HepG2 (cell line): ENCODE data around the gene ZNF48. TPM values are rescaled to one million over a fixed set of nuclear protein-coding genes. Genes with fewer than 3 reads are reported as not detected.
A peak's percentile ranks its signal among the peaks of the same experiment; 100 is the strongest.

Experiments used
- DMTF1 ChIP-seq: sonication (generic); formaldehyde crosslinking; IDR thresholded peaks from 2 replicates; pipeline ENCODE4 v1.4.0; 2020; ENCODE audit warnings: mild to moderate bottlenecking, missing genetic modification reagents
- GLI4 ChIP-seq: sonication (generic); formaldehyde crosslinking; IDR thresholded peaks from 2 replicates; pipeline ENCODE4 v1.5.1; 2020; ENCODE audit warnings: missing genetic modification reagents, mild to moderate bottlenecking, moderate library complexity, borderline replicate concordance
- HMGA1 ChIP-seq: sonication (generic); formaldehyde crosslinking; conservative IDR thresholded peaks from 2 replicates; pipeline ENCODE4 v1.4.0; 2020; ENCODE audit warnings: missing genetic modification reagents
- HOMEZ ChIP-seq: IDR thresholded peaks from 2 replicates; pipeline ENCODE4 v1.6.1; 2016; ENCODE audit warnings: low read depth
- MIXL1 ChIP-seq: IDR thresholded peaks from 2 replicates; pipeline ENCODE4 v1.6.1; 2016
- NCOA2 ChIP-seq: sonication (generic); formaldehyde crosslinking; IDR thresholded peaks from 2 replicates; pipeline ENCODE4 v1.8.0; 2022; ENCODE audit warnings: inconsistent platforms
- PAF1 ChIP-seq: IDR thresholded peaks from 2 replicates; pipeline ENCODE4 v1.6.1; 2016; ENCODE audit warnings: missing genetic modification reagents, missing compliant biosample characterization
- RCOR2 ChIP-seq: IDR thresholded peaks from 2 replicates; pipeline ENCODE4 v1.6.1; 2016; ENCODE audit warnings: missing biosample characterization, missing genetic modification reagents
- SNAPC2 ChIP-seq: sonication (generic); formaldehyde crosslinking; IDR thresholded peaks from 2 replicates; pipeline ENCODE4 v1.8.1; 2022; ENCODE audit warnings: mild to moderate bottlenecking, missing genetic modification reagents
- SPEN ChIP-seq: sonication (generic); formaldehyde crosslinking; IDR thresholded peaks from 2 replicates; pipeline ENCODE4 v1.5.1; 2020; ENCODE audit warnings: low read depth, mild to moderate bottlenecking, missing genetic modification reagents
- TBL1XR1 ChIP-seq: fragments of 150-350 bp; IDR thresholded peaks from 2 replicates; pipeline ENCODE4 v1.6.1; 2014; ENCODE audit warnings: borderline replicate concordance, low read length; ENCODE audit not compliant: partially characterized antibody
- ZFP37 ChIP-seq: sonication (generic); formaldehyde crosslinking; IDR thresholded peaks from 2 replicates; pipeline ENCODE4 v1.4.0; 2020; ENCODE audit warnings: missing genetic modification reagents, borderline replicate concordance
- ZNF280B ChIP-seq: sonication (generic); formaldehyde crosslinking; IDR thresholded peaks from 2 replicates; pipeline ENCODE4 v1.5.0; 2020; ENCODE audit warnings: missing genetic modification reagents, mild to moderate bottlenecking, borderline replicate concordance
- ZNF383 ChIP-seq: sonication (generic); formaldehyde crosslinking; IDR thresholded peaks from 2 replicates; pipeline ENCODE4 v1.4.0; 2020; ENCODE audit warnings: missing genetic modification reagents, mild to moderate bottlenecking, borderline replicate concordance
- ZNF660 ChIP-seq: sonication (generic); formaldehyde crosslinking; IDR thresholded peaks from 2 replicates; pipeline ENCODE4 v1.5.1; 2020; ENCODE audit warnings: mild to moderate bottlenecking, low read depth, missing genetic modification reagents, borderline replicate concordance
- ZSCAN31 ChIP-seq: sonication (generic); formaldehyde crosslinking; IDR thresholded peaks from 2 replicates; pipeline ENCODE4 v1.5.0; 2020; ENCODE audit warnings: low read depth, mild to moderate bottlenecking, missing genetic modification reagents
- polyA plus RNA-seq, 8 experiments: library from polyadenylated mRNA; depleted of rRNA in 3 of 8; stranded (reverse) in 7 of 8; unstranded in 1 of 8; fragments of >200 nt; fragmentation: Illumina TruSeq in 4 of 8; extraction: Trizol in 4 of 8; gene quantifications; 2 replicates each; pipeline versions ENCODE4 v1.2.1 to v1.2.3, GENCODE V29; 2011 to 2016; ENCODE audit warnings: low read depth in 4 of 8, missing spikeins in 1 of 8, mixed read lengths in 1 of 8; ENCODE audit not compliant: insufficient read depth in 1 of 8
- total RNA-seq, 5 experiments: library from RNA; depleted of rRNA; stranded (reverse); fragments of >200 nt; fragmentation: Illumina TruSeq; extraction: Trizol; gene quantifications; 2 replicates each; pipeline ENCODE4 v1.2.3, GENCODE V29; 2016; ENCODE audit warnings: low read depth in 1 of 5
- TF ChIP-seq, protein P1 (sequence below): sonication (generic); formaldehyde crosslinking; IDR thresholded peaks from 2 replicates; pipeline ENCODE4 v1.4.0; 2020; ENCODE audit warnings: missing genetic modification reagents
- TF ChIP-seq, protein P2 (sequence below), 2 experiments: IDR thresholded peaks; 2 replicates each; pipeline ENCODE4 v1.6.1; 2011 to 2012; ENCODE audit warnings: low read length in 2 of 2, borderline replicate concordance in 1 of 2, low read depth in 1 of 2, mild to moderate bottlenecking in 1 of 2, moderate library complexity in 1 of 2

Gene ZNF48
- total and polyA plus RNA-seq, 2 of the 13 experiments (the other 11 are each of a cell fraction or from before 2014, with no cell fraction given): 9.9 to 12.3 TPM

GRCh38 chr16:30409125-30410060 is 14.2 kb downstream of the ZNF48 start (continued):
- TF ChIP-seq GLI4 (CRISPR knock-in tag) (no peak), MIXL1 (CRISPR knock-in tag) (0 out of 2 replicates have a peak, but pooled peaks have one; percentile 65), SNAPC2 (CRISPR knock-in tag) (no peak), SPEN (CRISPR knock-in tag) (peak; percentile 72; the same call in 1 of the 2 replicates), ZNF660 (CRISPR knock-in tag) (no peak), NCOA2 (CRISPR knock-in tag) (no peak), ZSCAN31 (CRISPR knock-in tag) (no peak), ZNF280B (CRISPR knock-in tag) (no peak; the same call in 1 of the 2 replicates), RCOR2 (CRISPR knock-in tag) (no peak), ZNF383 (no peak), TBL1XR1 (no peak), HOMEZ (CRISPR knock-in tag) (peak; percentile 66; the same call in 1 of the 2 replicates), HMGA1 (CRISPR knock-in tag) (no peak), ZFP37 (peak; percentile 33; the same call in 1 of the 2 replicates), PAF1 (no peak), DMTF1 (CRISPR knock-in tag) (no peak)
- TF ChIP-seq, protein P1, sequence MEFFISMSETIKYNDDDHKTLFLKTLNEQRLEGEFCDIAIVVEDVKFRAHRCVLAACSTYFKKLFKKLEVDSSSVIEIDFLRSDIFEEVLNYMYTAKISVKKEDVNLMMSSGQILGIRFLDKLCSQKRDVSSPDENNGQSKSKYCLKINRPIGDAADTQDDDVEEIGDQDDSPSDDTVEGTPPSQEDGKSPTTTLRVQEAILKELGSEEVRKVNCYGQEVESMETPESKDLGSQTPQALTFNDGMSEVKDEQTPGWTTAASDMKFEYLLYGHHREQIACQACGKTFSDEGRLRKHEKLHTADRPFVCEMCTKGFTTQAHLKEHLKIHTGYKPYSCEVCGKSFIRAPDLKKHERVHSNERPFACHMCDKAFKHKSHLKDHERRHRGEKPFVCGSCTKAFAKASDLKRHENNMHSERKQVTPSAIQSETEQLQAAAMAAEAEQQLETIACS: no peak
- TF ChIP-seq, protein P2, sequence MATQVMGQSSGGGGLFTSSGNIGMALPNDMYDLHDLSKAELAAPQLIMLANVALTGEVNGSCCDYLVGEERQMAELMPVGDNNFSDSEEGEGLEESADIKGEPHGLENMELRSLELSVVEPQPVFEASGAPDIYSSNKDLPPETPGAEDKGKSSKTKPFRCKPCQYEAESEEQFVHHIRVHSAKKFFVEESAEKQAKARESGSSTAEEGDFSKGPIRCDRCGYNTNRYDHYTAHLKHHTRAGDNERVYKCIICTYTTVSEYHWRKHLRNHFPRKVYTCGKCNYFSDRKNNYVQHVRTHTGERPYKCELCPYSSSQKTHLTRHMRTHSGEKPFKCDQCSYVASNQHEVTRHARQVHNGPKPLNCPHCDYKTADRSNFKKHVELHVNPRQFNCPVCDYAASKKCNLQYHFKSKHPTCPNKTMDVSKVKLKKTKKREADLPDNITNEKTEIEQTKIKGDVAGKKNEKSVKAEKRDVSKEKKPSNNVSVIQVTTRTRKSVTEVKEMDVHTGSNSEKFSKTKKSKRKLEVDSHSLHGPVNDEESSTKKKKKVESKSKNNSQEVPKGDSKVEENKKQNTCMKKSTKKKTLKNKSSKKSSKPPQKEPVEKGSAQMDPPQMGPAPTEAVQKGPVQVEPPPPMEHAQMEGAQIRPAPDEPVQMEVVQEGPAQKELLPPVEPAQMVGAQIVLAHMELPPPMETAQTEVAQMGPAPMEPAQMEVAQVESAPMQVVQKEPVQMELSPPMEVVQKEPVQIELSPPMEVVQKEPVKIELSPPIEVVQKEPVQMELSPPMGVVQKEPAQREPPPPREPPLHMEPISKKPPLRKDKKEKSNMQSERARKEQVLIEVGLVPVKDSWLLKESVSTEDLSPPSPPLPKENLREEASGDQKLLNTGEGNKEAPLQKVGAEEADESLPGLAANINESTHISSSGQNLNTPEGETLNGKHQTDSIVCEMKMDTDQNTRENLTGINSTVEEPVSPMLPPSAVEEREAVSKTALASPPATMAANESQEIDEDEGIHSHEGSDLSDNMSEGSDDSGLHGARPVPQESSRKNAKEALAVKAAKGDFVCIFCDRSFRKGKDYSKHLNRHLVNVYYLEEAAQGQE (IDR thresholded peaks at IDR 0.05; ENCODE audit: borderline replicate concordance in 1 of 2, low read depth in 1 of 2, low read length in 2 of 2): no peak
